HUES6 (cell line): ENCODE results near the gene SPRY2.
"Not testable (repeated sequence)": the region's sequence is repeated elsewhere in the genome, so short reads cannot be mapped to it uniquely, and the experiment has no call there.

Experiments
- H3K27ac ChIP-seq: 2 replicates; pipeline ENCODE4 v1.7.0; 2013; ENCODE audit warnings: low read depth, mild to moderate bottlenecking, low read length, inconsistent platforms
- H3K27me3 ChIP-seq: 2 replicates; pipeline ENCODE4 v1.6.1; 2013; ENCODE audit warnings: low read length; ENCODE audit not compliant: control insufficient read depth, insufficient read depth
- H3K36me3 ChIP-seq: 2 replicates; pipeline ENCODE4 v1.6.1; 2013; ENCODE audit warnings: low read length; ENCODE audit not compliant: control insufficient read depth, insufficient read depth
- H3K4me1 ChIP-seq: 2 replicates; pipeline ENCODE4 v1.6.1; 2013; ENCODE audit warnings: low read length; ENCODE audit not compliant: control insufficient read depth, insufficient read depth
- H3K4me3 ChIP-seq: 2 replicates; pipeline ENCODE4 v1.5.1; 2013; ENCODE audit warnings: low read depth, low read length
- H3K9ac ChIP-seq: one replicate; pipeline ENCODE4 v1.6.1; 2013; ENCODE audit warnings: mild to moderate bottlenecking, low read length
- H3K9me3 ChIP-seq: 2 replicates; pipeline ENCODE4 v1.6.1; 2013; ENCODE audit warnings: low read depth, low read length; ENCODE audit not compliant: control insufficient read depth, insufficient read depth

The SPRY2 gene

DNA sequence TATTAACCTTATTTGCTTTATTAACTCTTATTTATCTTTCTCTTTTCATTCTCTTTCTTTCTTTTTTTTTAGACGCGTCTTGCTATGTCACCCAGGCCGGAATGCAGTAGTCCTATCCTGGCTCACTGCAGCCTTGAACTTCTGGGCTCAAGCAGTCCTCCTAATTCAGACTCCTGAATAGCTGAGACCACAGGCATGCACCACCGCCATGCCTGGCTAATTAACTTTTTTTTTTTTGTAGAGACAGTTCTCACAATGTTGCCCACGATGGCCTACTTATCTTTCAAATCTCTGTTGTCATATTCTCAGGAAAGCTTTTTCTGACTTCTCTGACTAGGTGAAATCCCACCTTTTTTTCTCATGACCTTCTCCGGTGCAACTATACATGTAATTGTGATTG, 7.8 kb upstream of the SPRY2 start:
- no peaks in the 10 kb centered on the region for H3K27me3 ChIP-seq
- H3K9ac ChIP-seq, result no peak overlapping the region
- H3K36me3 ChIP-seq, result no peaks in the 10 kb centered on the region
- no peak overlapping the region for H3K27ac ChIP-seq
- no peaks in the 10 kb centered on the region for H3K9me3 ChIP-seq
- peaks cover 18% of the 10 kb centered on the region for H3K4me1 ChIP-seq
- no peak overlapping the region for H3K4me3 ChIP-seq

DNA sequence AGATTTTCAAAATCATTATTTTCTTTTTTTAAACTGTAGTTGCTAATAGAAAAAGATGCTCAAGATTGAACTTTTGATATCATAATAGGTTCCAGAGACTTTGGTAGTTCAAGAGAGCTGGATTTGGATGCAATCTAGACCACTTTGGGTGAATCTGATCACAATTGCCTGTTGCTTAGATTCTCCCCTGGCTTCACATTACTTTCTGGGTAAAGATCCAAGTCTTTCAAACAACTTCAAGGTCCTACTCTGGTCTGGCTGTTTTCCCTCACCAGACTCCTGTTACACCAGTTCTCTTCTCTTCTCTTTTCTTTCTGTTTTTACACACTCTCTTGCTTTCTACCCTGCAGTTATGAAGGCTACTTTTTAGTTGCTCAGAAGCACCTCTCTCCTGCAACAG, 7.4 kb upstream of the SPRY2 start:
- H3K9me3 ChIP-seq, result no peaks in the 10 kb centered on the region
- peaks cover 22% of the 10 kb centered on the region for H3K4me1 ChIP-seq
- H3K27me3 ChIP-seq, result no peaks in the 10 kb centered on the region; the same call in 1 of the 2 replicates
- no peak overlapping the region for H3K27ac ChIP-seq
- no peak overlapping the region for H3K9ac ChIP-seq
- no peak overlapping the region for H3K4me3 ChIP-seq
- no peaks in the 10 kb centered on the region for H3K36me3 ChIP-seq

DNA sequence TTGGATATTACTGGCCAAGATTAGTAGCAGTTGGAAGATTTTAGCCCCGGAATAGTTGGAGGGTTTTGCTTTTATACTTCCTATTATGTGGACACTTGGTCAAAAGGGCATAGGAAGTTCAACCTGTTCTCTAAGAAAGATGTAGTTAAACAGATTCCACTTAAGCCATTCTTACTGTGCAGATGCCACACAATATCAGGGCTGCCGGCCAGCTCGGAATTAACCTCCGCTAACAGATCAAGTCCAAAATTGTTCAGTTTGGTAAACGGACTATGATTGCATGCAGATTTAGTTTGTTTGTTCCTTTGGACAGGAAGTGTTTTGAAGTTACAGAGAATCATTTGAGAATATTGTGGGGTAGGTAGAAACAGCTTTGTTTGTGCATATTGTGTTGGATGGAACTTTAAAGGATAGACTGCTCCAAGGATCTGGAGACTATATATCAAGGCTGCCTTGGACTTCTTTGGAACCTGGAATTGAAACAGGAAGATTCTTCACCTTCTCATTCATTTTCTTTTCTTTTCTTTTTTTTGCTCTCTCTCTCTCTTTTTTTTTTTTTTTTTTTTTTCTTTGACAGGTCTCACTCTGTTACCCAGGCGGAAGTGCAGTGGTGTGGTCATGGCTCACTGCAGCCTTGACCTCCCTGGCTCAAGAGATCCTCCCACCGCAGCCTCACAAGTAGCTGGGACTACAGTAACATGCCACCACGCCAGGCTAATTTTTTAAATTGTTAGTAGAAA, 5.0 kb upstream of the SPRY2 start:
- Histone ChIP-seq H3K4me1 (peaks cover 26% of the 10 kb centered on the region), H3K27me3 (no peaks in the 10 kb centered on the region; the same call in 1 of the 2 replicates), H3K9ac (no peak overlapping the region), H3K27ac (no peak overlapping the region), H3K9me3 (no peaks in the 10 kb centered on the region), H3K4me3 (no peak overlapping the region), H3K36me3 (no peaks in the 10 kb centered on the region)

DNA sequence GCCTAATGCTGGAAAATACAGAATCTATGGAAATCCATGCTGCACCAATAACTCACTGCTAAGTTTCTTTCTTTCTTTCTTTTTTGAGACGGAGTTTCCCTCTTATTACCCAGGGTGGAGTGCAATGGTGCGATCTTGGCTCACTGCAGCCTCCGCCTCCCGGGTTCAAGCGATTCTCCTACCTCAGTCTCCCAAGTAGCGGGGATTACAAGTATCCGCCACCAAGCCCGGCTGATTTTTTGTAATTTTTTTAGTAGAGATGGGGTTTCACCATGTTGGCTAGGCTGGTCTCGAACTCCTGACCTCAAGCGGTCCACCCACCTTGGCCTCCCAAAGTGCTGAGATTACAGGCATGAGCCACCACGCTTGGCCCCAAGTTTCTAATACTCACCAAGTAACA, 3.1 kb upstream of the SPRY2 start:
- H3K27me3 ChIP-seq, H3K27ac ChIP-seq, H3K9me3 ChIP-seq, H3K36me3 ChIP-seq, H3K4me3 ChIP-seq, H3K9ac ChIP-seq: not testable (repeated sequence)
- peaks cover 26% of the 10 kb centered on the region for H3K4me1 ChIP-seq

DNA sequence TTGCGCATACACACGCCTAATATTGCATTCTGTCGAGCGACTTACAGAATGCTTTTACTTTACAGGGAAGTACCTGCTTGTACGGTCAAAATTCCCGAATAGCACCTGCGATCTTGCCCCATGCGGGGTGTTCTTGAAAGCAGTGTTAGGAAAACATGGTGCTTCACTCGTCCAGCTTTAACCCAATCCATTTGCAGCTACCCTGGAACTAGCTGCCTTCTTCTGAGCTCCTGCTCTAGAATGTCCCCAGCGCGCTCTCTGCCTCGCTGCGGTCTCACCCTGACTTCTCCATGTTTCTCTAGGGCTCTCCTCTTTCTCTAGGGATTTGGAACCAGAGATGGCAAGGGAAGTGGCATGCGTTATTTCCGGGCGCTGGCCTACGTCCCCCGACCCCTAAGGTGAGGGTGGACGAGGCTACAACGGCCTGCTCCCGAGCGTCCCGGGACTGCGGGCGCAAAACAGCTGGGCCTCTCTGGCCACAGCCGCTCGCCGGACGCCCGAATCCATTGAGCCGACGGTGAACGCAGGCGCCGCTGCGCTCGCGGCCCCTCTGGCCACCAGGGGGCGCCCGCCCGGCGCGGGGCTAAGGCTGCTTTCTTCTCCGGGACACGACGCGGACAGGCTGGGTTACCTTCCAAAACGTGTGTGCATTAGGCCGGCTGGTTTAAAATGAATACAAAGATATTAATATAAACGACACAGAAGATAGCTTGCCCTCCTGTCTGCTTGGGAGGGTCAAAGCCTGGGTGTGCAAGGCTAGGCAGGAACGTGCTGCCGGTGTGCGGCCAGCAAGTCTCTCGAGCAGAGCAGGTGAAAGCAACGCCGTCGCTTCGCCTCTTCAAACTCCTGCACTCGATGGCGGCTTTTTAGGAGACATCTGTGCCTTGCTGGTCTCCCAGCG, 1.8 kb upstream of the SPRY2 start:
- peak overlapping the region; percentile 98 for H3K9ac ChIP-seq
- H3K4me1 ChIP-seq, result peaks cover 26% of the 10 kb centered on the region

DNA sequence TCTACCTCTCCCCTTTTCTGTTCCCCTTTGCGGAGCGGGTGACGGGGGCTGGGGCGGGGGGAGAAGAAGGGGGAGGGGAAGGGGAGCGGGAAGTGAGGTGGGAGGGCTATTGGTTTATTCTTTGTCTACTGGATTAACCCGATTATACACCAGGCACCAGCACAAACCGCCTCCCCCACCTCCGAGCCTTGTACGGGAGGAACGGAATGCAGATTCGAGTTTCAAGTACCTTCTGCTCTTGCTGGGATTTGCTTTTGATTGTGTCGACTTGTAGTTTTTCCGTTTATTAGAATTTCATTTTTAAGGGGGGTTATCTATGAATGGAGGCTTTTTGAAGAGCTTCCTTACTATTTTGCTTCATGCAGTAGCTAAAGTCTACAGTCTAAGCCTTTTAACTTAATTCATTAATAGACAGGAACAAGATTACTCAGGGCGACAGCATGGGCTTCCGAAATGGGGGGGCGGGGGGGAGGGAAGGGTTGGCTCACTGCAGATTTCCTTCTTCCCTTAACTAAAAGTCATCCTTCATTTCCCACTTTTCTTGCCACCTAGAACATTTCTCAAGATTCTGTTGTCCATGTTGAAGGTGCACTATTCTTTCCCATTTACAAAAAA, 937 bp upstream of the SPRY2 start:
- Histone ChIP-seq H3K9me3 (no peaks in the 10 kb centered on the region), H3K9ac (peak overlapping the region; percentile 98), H3K36me3 (peaks cover 30% of the 10 kb centered on the region), H3K4me3 (peak overlapping the region; percentile 79), H3K27ac (peak overlapping the region; percentile 94), H3K27me3 (no peaks in the 10 kb centered on the region; the same call in 1 of the 2 replicates), H3K4me1 (peaks cover 32% of the 10 kb centered on the region)

More for the DNA sequence above, 1.8 kb upstream of the SPRY2 start:
- Histone ChIP-seq H3K4me3 (peak overlapping the region; percentile 79), H3K9me3 (no peaks in the 10 kb centered on the region), H3K27me3 (no peaks in the 10 kb centered on the region; the same call in 1 of the 2 replicates), H3K27ac (peak overlapping the region; percentile 94; the same call in 1 of the 2 replicates), H3K36me3 (peaks cover 22% of the 10 kb centered on the region; the same call in 1 of the 2 replicates)

DNA sequence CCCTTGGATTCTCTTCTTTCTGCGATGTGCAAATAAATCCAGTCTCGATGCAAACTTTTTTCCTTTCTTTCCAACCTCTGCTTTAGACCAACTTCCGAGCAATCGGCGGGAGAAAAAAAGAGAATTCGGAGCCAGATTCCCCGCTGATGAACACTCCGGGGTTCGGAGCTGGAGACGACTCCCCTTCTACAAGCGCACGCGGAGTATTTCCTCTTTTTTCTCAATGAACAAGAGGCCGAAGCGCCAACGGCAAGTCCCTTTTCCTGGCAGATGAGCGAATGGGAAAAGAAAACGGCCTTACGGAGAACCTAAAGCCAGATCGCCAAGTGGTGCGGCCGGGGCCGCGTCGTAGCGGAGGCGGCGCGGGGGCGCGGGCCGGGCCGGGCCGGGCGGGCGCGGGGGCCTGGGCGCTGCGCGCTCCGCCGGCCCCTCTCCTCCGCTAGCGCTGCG, 250 bp downstream of the SPRY2 start:
- Histone ChIP-seq H3K9ac (peak overlapping the region; percentile 98), H3K4me1 (peaks cover 35% of the 10 kb centered on the region), H3K27ac (peak overlapping the region; percentile 99), H3K36me3 (peaks cover 42% of the 10 kb centered on the region), H3K27me3 (no peaks in the 10 kb centered on the region; the same call in 1 of the 2 replicates), H3K4me3 (peak overlapping the region; percentile 79), H3K9me3 (no peaks in the 10 kb centered on the region)

DNA sequence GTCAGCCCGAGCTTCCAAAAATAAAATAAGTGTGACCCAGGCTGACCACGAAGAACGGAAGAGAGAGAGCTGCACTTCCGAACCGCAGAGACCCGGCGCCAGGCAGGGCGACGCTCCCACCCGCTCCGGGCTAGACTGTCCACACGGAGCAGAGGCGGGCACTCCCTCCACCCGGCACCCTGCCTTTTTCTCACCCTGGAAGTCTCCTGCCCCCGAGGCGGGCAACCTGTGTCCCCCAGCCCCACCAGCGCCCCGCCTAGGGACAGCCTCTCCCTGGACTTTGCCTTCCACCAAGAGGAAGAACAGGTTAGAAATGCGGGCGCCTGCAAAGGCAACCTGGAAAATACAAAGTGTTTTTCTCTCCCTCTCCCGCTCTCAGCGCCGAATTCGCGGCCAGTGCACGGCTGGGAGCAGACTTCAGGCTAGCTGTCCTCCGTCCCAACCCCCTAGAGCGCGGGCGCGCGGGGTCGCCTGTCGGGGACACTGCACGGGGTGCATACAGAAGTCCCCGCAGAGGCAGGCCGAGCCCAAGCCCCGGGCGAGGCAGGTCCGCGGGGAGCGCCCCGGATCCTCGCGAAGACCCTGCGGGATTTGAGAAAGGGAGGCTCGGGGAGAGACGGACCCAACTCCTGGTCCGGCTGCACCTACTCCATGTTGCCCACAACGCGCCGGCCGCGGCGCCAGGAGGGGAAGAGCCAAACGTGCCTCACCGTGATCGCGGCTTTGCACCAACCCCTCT, 845 bp downstream of the SPRY2 start:
- H3K4me1 ChIP-seq, result peaks cover 29% of the 10 kb centered on the region
- peak overlapping the region; percentile 98 for H3K9ac ChIP-seq
- no peaks in the 10 kb centered on the region; the same call in 1 of the 2 replicates for H3K27me3 ChIP-seq
- H3K27ac ChIP-seq, result peak overlapping the region; percentile 99
- H3K4me3 ChIP-seq, result peak overlapping the region; percentile 79
- peaks cover 48% of the 10 kb centered on the region for H3K36me3 ChIP-seq
- no peaks in the 10 kb centered on the region for H3K9me3 ChIP-seq

DNA sequence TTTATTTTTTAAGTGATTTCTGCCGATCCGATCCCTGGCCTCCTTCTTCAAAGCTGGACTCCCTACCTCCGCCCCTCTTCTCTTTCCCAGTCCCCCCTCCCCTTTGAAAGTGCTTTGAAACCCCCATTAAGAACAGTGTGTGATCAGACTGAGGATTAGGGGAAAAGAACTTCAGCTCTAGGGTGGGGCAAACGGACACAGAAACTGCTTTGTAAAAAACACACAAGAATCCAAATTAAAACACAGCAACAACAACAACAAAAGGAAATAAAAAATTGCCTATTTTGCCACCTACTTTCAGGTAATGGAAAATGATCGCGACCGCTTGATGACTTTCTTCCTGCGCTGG, 1.4 kb downstream of the SPRY2 start:
- Histone ChIP-seq H3K9ac (peak overlapping the region; percentile 98), H3K36me3 (peaks cover 54% of the 10 kb centered on the region), H3K9me3 (no peaks in the 10 kb centered on the region), H3K27ac (peak overlapping the region; percentile 99), H3K27me3 (no peaks in the 10 kb centered on the region; the same call in 1 of the 2 replicates), H3K4me1 (peaks cover 24% of the 10 kb centered on the region), H3K4me3 (peak overlapping the region; percentile 79)

DNA sequence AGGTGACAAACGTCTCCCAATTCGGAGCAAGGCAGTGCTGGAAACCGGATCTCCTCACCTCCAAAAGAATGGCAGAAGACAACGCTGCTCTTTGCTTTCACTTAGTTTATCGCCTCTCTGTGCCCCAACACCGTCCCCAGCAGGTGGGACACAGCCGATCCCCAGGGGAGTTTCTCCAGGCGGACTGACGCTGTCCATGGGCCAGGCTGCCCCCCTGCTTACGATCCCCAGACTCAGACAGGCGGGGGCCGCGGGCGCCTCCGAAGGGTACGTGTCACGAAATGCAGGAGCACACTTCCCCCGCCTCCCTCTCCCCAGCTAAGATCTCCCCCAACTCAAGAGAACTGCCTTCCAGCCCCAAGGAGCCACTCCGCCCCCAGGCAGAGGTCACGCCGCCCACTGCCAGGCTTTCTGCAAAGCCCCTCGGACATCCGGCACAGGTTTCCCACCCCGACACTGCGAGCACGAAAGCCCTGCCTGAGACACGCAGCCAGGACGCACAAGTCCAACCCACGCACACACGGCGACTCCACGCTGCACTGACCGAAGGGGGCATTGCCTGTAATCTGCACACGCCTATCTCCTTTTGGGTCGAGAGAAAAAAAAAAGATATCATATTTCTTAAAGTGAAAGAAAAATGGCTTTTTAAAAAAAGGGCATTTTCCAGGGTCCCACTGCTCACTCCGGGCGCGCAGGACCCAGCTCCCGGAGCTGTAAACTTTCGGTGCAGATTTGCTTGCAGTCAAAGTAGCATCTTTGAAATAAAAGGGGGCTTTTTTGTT, 2.0 kb downstream of the SPRY2 start:
- no peaks in the 10 kb centered on the region for H3K9me3 ChIP-seq
- H3K27me3 ChIP-seq, result no peaks in the 10 kb centered on the region; the same call in 1 of the 2 replicates
- H3K36me3 ChIP-seq, result peaks cover 58% of the 10 kb centered on the region
- H3K4me1 ChIP-seq, result peaks cover 22% of the 10 kb centered on the region
- H3K27ac ChIP-seq, result peak overlapping the region; percentile 99; the same call in 1 of the 2 replicates
- H3K4me3 ChIP-seq, result peak overlapping the region; percentile 79
- H3K9ac ChIP-seq, result peak overlapping the region; percentile 98
